Gastrocnemius medialis (tissue), 4 donors: ENCODE measurements around the gene RALY.

Source experiments
- CTCF ChIP-seq, 5 experiments: fragments of 450-650 bp in 3 of 5; fragments of 200-600 bp in 2 of 5; sonication (generic) in 2 of 5; IDR thresholded peaks in 4 of 5; conservative IDR thresholded peaks in 1 of 5; 1 replicate in 4 of 5; 2 replicates in 1 of 5; pipeline ENCODE4 v1.5.1; 2016 to 2019; ENCODE audit warnings: antibody characterized with exemption in 5 of 5, mild to moderate bottlenecking in 3 of 5, moderate library complexity in 3 of 5
- POLR2A ChIP-seq, 2 donors: fragments of 450-650 bp; IDR thresholded peaks; one replicate each; pipeline ENCODE4 v1.6.1; 2017; ENCODE audit warnings: antibody characterized with exemption in 2 of 2, mild to moderate bottlenecking in 2 of 2, moderate library complexity in 2 of 2

- TF ChIP-seq CTCF (IDR thresholded peaks at IDR 0.05 in 4 of 5, conservative IDR thresholded peaks at IDR 0.05 in 1 of 5), result no peak
- TF ChIP-seq POLR2A (IDR thresholded peaks at IDR 0.05), result no peak
Measured at GRCh38 chr20:33945391-33946081, 48.2 kb upstream of the RALY start.
